Stimulated activated CD8-positive, alpha-beta memory T cell treated with anti-CD3 and anti-CD28 coated beads, Interleukin-4, amount 100 ng/mL, for 1 hour (primary cell): ENCODE results near the gene GMDS.

Experiments used
- DNase-seq, 2 donors: peaks; one replicate each; pipeline ENCODE4 v3.0.0-alpha.2; 2020; ENCODE audit warnings: low read depth in 2 of 2, low spot score in 1 of 2

Gene GMDS

DNA sequence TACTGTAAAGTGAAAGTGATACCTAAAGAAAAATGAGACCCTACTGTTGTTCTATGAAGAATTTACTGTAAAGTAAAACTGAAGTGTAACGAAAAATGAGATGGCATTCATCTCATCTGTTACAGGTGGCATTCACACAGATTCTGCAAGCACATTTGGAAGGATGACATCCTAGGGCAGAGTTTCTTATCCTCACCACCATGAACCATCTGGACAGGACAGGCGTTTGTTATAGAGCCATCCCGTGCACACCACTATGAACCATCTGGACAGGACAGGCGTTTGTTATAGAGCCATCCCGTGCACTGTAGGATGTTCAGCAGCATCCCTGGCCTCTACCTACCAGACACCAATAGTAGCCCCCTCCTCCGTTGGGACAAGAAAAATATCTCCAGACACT, 294.8 kb downstream of the GMDS start:
- DNase-seq: no peak

DNA sequence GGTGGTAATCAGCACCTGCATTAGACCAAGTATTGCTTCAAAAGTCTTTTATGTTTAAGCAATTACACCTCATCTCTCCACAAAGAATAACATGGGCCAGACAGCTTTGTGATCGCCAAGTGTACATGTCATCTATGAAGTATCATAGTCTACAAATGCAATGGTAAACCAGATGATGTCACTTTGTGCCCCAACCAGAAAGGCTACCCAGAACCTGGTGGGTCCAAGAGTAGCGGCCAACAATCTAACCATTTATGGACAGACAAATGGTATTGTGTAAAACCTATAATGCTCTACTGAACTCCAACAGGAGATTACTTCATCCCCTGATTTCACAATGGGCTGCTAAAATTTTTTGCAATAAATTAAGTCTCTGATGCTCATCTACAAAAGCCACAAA, 295.9 kb downstream of the GMDS start:
- no peak for DNase-seq

DNA sequence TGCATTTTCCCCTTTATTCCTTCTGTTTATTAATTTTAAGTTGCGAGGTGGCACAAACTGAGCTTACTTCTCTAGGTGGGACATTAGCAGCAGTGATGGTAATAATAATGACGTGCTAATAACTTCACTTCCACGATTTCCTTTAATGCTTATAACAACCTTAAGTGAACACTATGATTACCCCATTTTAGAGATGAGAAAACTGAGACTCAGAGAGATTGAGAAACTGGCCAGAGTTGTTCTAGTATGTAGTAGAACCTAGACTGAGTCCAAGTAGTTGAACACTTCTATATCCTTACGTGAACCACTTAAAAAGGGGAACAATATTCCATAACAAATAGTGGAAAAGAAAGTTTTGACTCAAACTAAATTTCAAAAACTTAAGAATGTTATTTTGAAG, 297.5 kb downstream of the GMDS start:
- no peak for DNase-seq

DNA sequence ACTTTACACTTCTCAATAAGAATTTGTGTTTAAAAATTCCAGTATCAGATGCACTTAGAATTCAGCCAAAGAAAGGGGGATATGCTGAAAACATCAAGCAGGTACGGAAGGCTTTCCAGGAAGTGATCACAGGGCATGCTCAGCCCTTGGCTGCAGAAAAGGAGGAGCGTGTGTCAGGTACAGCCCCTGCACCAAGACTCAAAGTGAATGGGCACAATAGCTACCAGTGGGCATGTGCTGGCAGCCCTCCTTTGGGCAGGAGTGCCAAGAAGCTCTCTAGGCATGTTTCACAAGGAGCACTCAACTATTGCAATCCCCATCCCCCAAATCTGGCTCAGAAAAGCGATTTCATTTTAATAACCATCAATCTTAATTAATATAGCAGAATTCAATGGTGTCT, 298.8 kb downstream of the GMDS start:
- no peak for DNase-seq

DNA sequence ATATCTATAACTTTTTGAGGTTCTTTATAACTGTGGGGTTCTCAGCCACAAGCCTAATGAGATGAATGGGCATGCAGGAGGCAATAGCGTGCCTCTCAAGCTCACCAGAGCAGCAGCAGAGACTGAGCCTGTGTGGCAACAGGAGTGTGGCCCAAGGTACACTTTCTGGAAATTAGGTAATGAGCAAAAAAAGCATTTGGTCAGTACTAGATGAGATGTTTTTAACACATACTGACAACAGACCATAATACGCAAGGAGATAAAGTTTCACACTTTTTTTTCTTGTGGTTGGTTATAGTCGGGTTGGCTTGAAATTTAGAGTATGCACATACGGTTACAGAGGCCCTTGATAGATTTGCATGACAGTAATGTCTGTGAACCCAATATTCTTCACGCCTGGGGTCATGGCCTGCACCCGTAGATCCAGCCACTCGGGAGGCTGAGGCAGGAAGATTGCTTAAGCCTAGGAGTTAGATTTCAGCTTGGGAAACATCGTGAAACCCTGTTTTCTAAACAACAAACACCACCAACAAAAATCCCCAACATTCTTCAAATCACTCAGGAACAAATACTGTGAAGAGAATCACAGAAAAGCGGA, 300.1 kb downstream of the GMDS start:
- no peak for DNase-seq

DNA sequence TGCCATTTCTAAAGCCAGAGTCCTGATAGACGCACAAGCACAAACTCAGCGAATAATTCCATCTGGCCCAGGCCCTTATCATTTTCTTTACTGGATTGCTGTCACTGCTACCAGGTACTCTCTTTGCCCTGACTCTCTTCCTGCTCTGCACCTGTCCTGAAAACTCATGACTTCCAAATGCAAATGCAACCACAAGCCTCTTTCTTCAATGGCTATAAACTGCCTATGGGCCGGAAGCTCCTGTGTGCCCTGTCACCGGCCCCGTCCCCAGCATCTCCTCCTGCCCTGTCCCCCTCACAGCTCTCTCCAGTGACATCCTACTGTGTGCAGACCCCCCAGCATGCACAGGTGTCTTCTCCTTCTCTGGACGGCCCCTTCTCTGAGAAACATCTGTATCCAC, 302.6 kb downstream of the GMDS start:
- DNase-seq: no peak

DNA sequence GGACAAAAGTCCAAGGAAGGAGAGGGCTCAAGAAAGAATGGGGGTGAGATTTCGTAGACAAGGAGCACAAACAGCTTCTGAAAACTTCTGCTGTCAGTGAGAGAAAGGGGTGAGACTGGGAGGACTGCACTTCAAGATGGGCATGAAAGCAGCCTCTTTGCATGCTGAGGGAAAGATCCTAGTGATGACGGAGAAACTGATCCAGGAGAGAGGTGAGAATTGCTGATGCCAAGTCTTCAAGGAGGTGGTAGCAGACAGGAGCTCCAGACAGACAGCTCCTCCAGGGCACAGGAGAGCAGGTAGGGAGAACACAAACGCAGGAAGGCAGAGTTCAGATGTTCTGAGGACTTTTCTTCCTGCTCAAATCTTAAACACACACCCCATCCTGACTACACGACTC, 303.9 kb downstream of the GMDS start:
- no peak for DNase-seq

DNA sequence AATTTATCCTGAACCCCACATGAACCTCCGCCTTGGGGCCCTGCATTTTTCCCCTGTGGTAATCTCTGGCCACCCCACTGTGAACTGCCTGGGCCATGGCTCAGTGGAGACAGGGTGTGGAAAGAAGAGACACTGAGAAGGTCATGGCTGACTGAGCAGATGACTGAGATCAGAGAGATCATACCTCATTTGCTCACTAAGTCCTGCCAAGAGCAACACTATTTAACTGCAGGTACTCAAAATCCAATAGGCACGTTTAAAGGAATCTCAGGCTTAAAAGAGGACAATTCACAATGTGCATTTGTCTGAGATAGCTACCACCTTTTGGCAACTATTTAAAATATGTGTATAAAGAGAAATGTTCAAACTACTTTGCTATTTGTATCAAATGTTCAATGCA, 305.0 kb downstream of the GMDS start:
- no peak for DNase-seq

DNA sequence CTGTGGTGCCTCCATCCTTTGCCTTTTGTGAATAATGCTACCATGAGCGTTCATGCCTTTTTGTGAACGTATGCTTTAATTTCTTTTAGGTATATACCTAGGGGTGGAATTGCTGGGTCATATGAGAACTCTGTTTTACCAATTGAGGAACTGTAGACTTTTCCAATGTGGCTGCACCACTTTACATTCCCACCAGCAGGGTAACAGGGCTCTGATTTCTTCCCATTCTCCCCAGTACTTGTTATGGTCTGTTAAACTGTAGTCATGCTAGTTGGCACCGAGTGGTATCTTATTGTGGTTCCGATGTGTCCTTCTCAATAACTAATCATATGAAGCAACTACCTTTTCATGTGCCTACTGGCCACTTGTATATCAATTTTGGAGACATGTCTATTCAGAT, 312.1 kb downstream of the GMDS start:
- no peak for DNase-seq

DNA sequence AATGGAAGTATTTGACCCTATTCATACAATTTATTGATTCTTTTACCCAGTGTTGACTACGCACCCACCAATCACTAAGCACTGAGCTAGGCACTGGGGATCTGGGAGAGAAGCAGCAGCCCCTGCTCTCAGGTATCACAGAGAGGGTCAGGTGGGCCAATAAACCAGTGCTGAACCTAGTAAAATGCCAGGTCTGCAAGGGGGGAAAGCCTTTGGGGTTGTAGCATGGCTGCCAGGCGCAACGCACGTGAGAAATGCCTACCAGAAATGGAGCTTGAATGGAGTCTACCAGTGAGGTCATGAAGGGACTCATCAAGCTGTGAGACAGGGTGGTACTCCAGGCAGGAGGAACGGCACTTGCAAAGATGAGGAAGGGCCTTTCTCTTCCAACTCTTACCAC, 313.6 kb downstream of the GMDS start:
- DNase-seq: no peak

DNA sequence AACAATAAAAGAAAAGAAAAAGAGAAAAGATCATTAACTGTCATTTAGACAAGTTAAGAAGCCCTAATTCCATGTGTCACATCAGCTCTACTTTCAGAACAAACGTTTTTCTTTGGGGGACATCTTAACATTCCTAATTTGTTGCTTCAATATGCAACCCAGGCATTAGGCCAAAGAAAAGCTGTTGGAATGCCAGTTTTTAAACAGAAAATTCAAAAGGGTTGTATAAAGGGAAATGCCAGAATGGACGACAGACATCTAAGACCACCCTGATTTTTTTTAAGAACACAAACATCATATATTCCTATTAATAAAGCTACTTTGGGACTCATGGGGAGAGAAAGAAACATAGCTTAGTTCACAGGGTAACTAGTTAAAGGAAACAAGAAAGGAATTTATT, 315.0 kb downstream of the GMDS start:
- no peak for DNase-seq

DNA sequence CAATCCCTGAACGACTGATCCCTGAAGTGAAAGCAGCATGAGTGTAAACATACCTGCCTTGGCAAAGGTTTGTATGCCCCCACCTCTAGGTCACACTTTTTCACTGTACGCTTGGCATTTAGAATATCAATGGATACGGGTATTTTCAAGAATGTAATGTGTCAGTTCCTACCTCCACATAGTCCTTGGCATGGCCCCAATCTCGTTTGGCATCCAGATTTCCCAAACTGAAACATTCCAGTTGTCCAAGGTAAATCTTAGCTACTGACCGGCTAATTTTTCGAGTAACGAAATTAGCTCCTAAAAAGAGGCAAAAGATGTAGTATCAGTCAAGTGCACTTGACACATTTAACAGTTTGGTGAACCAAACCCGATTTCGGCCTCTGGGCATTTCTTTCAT, 315.5 kb downstream of the GMDS start:
- no peak for DNase-seq

DNA sequence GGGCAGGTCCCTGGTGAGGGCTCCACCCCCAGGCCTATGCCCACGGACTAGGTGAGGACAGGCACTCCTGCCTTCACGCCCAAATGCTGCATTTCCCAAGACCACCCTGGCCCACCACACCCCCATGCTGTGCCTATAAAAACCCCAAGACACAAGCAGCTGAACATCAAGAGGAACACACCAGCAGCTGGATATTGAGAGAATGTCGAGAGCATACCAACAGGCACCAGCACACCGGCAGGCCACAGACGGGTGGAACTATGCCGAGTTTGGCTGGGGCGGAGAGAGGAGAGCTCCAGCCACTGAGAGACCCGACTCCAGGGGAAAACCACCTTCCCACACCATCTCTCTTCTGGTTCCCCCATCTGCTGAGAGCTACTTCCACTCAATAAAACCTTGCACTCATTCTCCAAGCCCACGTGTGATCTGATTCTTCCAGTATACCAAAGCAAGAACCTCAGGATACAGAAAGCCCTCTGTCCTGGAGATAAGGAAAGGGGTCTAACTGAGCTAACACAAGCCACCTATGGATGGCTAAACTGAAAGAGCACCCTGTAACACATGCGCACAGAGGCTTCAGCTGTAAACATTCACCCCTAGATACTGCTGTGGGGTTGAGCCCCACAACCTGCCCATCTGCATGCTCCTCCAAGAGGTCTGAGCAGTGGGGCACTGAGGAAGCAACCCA, 319.5 kb downstream of the GMDS start:
- no peak for DNase-seq

DNA sequence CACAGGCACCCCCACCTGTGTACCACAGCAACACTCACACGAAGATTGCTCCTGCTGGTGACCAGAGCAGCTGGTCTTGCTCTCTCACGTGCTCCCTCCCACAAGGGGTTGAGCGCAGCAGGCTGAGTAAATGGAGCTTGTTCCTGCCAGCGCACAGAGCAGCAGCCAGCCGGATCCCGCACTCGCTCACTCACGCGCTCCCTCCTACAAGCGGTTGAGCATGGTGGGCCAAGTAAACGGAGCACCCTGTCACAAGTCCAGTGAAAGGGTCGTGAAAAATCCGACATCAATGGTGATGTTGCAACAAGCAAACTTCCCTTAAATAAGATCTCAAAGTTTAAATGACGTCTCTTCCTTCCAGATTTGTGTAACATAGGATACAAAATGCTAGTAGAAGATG, 322.0 kb downstream of the GMDS start:
- DNase-seq: no peak

DNA sequence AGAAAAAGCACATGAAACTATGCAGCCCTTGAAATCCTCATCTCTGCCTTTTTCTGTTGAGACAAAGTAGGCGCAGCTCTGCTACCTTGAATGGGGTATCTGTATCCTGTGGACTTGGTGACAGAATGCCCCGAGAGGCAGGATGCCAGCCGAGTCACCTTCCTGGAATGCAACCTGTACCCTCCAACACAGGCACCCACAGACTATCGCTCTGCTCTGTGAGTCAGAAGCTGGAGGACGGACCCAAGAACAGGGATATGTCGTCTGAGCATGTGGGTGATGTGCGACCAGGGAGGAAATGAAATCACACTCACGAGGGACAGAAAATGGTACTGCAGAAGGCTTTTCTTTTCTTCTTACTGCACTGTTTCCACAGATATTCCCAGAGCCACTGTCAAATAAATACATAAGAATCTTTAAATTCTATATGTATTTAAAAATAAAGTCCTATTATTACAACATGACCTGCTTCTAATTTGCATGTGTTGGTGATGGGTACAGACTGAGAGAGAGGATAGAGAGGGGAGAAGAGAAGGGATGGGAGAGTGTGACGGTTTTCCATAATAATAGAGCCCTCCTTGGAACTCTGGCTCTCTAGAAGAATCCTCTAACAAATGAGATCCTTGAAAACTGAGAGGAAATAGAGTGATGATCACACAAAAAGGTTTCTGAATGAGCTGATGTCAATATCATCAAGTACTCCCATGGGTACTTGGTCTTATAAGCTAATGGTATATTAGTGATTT, 327.6 kb downstream of the GMDS start:
- DNase-seq: no peak

DNA sequence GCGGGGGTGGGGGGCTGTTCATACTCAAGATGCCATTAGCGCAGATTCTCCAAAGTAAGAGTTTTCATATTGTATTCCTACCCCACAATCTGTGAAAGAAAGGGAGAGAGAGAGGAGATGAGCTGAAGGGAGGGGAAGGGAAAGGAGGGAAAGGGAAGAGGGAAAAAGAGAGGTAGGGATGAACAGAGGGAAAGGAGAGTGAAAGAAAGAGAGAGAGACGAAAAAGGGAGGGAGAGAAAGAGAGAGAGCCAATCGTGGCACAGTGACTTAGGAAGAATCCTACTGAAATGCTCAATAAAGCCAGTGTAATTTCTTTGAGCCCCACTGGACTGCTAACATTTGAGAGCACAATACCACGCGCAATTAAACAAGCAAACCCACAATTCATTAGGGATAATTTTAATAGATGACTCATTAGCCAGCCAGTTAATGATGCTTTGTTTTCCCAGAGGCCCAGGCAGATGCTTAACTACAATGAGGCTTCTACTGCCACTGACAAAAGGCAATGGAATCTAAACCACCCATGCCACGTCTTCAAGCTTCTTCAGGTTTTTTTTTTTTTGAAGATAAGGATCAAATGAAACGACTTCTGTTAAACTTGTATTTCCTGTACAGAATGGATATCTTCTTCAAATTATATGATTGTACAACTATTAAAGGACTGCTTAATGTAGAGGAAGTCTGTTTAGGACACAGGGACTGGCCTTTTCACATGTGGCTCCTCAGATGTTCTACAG, 328.9 kb downstream of the GMDS start:
- no peak for DNase-seq

DNA sequence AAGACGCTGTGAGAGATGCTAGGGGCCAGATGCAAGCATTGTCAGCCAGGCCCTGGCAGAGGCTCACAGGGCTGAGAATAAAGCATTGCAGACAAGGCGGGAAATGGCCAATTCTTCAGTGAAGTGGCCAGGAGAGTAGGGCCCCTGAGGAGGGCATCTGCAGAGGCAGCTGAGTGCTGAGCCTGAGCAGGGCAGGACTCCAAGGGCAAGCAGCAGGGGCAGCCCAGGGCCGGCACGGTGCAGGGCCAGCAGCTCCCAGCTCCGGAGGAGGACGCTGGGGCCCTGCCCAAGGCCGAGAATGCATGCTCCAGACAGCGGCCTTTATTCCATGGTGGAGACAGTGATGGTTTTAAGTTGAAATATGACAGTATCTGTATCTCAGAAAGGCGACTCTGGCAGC, 330.2 kb downstream of the GMDS start:
- no peak for DNase-seq

DNA sequence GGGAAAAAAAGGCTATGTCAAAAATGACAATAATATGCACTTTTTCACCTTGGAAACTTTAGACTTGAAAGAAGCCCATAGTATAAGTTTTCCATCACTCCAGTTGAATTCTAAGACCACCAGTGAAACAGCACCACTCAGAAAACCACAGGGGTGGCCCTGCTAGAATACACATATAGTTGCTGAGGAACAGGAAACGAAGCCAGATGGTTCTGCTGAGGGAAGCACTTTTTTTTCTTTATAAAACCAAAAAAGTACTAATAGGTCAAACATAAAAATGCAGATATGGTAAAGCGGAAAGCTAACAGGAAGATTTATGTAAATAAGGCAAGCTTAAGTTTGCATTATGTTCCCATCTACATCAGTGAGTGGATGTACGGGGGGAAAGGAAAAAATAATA, 331.8 kb downstream of the GMDS start:
- DNase-seq: no peak

DNA sequence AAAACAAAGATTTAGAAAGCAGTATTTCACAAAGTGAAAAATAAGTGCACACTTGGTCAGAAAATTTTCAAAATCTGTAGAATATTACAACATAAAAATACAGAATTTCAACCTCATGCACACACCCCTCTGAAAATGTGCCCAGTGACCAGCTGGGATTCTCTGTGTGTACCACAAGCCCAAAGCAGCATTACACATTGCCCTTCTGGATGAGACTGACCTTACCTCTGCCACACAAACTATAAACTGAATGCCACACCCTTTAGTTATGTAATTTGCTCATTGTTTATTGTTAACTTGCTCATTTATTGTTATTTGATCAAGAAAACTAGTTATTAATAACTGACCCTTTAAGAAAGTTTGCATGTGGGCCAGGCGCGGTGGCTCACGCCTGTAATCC, 332.7 kb downstream of the GMDS start:
- no peak for DNase-seq

DNA sequence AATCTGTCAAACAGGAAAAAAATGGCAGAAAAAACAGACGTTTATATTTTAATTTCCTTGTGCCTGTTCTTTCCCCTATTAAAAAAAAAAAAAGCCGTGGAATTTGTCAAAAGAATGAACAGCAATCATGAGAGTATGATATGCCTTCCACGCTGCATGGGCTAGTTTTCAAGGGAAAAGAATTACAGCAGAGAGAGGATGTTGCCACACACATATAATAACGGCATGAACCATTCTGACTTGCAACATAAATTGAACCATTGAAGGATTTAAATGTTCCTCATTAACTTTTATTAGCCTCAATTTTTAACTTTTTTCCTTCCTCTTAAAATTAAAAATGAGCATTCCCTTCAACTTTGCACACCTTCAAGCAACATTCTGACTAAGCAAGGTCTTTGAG, 333.9 kb downstream of the GMDS start:
- no peak for DNase-seq

DNA sequence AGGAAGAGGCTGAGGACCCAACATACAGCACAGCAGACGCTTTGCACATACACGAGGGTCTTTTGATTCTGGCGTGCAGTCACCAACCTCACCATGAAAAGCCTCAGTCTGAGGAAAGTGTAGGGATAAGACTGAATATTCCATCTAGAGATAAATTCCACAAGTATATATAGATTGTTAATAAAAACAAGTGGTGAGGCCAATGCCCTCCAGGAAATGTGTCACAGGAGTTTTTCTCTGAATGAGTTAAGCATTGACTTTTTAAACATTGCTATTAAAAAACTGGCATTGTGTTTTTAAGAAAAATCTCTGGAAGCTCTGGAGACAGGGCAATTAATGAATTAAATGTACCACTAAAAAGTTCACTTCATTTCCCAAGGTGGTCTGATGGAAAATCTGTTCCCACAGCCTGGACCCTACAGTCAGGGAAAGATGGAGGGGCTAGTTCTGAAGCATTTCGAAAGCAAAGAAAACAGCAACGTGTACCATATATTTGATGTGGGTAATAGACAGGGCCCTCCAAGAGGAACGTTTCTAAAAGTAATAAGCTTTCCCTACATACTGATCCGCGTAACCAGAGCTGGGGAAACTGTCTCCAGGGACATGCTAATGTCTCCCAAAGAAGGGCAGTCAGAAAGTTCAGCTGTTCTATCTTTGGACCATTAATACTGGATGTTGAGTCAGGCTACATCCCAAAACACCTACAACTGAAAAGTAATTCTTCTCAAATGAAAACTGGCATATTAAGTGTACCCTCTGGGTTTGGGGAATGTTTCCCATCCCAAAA, 334.6 kb downstream of the GMDS start:
- DNase-seq: no peak
